Peyer's patch (tissue), 4 donors: ENCODE measurements around the gene MARCHF11.

Experiments used
- CTCF ChIP-seq, 6 experiments: fragments of 450-650 bp in 4 of 6; fragments of 200-600 bp in 2 of 6; sonication (generic) in 1 of 6; IDR thresholded peaks; one replicate each; pipeline ENCODE4 v1.5.1; 2017 to 2019; ENCODE audit warnings: antibody characterized with exemption in 6 of 6, mild to moderate bottlenecking in 3 of 6, moderate library complexity in 1 of 6
- POLR2A ChIP-seq, 2 donors: fragments of 450-650 bp; IDR thresholded peaks; one replicate each; pipeline ENCODE4 v1.5.1; 2017; ENCODE audit warnings: antibody characterized with exemption in 2 of 2, mild to moderate bottlenecking in 2 of 2, moderate library complexity in 2 of 2

GRCh38 chr5:16043349-16043965 is 136.1 kb downstream of the MARCHF11 start:
- no peak for TF ChIP-seq CTCF (IDR thresholded peaks at IDR 0.05)
- no peak for TF ChIP-seq POLR2A (IDR thresholded peaks at IDR 0.05)
